NCI-H146 treated with DMSO at 0.1 percent for 48 hours (cell line): ENCODE measurements around the gene SOX9.

Source experiments
- DNase-seq: peaks from one replicate; lab custom pipeline; 2025; ENCODE audit not compliant: unreplicated experiment; lab: John Stamatoyannopoulos, UW

The SOX9 gene

GRCh38 chr17:72158895-72159885 is 38.4 kb downstream of the SOX9 start:
- no peak for DNase-seq

DNA sequence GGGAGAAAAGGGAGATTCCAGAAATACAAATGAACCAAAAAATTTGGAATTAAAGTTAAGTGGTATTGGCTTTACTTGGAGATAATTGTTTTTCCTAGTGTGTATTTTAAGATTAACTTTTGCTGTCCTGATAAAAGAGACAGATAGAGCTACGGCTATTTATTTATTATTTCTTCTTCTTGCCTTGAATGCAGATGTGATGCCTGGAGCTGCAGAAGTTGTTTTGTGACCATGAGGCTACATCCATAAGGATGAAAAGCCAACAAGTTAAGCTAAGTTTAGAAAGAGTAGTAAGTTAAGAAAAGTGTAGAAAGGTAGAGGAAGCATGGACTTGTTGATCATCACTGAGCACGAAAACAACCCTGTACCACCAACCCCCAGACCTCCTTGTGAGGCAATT is 41.7 kb downstream of the SOX9 start:
- DNase-seq, result no peak

DNA sequence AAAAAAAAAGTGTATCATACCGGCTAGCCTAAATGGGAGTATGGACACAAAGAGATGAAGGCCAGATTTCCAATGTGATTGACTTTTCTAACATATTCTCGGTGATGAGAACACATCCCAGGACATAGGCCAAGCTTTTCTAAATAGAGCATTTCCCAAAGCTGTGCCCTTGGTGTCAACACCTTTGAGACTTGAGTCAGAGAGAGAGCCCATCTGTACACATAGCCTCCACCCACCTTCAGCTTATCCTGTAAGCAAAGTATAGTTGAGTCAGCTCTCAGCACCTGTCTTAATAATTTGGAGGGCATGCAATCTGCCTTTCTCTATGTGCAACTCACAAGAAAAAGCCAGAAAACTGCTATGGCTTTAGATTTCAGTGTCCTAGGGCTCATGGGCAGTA is 42.7 kb downstream of the SOX9 start:
- DNase-seq, result no peak

DNA sequence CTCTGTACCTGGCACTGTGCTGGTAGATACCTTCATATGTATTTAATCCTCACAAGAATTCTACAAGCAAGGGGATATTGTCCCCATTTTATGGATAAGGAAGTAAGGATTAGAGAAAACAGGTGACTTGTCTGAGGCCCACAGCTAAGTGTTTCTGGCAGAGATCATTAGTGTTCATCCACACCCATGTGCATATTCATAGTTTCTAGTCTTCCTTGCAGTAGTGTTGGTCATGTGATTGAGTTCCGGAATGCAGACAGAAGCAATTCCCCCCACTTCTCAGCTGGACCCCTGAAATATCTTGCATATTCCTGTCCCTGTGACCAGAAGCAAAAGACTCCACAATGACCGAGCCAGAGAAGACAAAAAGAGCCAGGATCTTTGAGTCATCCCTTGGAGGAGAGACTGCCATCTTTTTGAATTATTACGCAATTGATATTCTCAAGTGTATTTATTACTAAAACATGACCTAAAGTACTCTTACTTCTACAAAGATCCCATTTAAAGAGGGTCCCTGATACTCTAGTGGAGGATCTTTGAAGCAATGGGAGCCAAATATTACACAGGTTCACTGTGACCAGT is 43.4 kb downstream of the SOX9 start:
- DNase-seq, result no peak

- DNase-seq, result no peak
These were observed 44.5 kb downstream of the SOX9 start for GRCh38 chr17:72165192-72165866.

- no peak for DNase-seq
These were observed 45.1 kb downstream of the SOX9 start for GRCh38 chr17:72165867-72166439.

- DNase-seq, result no peak
These were observed 46.8 kb downstream of the SOX9 start for GRCh38 chr17:72167593-72167992.

GRCh38 chr17:72169823-72170222 is 49.0 kb downstream of the SOX9 start:
- DNase-seq, result no peak

DNA sequence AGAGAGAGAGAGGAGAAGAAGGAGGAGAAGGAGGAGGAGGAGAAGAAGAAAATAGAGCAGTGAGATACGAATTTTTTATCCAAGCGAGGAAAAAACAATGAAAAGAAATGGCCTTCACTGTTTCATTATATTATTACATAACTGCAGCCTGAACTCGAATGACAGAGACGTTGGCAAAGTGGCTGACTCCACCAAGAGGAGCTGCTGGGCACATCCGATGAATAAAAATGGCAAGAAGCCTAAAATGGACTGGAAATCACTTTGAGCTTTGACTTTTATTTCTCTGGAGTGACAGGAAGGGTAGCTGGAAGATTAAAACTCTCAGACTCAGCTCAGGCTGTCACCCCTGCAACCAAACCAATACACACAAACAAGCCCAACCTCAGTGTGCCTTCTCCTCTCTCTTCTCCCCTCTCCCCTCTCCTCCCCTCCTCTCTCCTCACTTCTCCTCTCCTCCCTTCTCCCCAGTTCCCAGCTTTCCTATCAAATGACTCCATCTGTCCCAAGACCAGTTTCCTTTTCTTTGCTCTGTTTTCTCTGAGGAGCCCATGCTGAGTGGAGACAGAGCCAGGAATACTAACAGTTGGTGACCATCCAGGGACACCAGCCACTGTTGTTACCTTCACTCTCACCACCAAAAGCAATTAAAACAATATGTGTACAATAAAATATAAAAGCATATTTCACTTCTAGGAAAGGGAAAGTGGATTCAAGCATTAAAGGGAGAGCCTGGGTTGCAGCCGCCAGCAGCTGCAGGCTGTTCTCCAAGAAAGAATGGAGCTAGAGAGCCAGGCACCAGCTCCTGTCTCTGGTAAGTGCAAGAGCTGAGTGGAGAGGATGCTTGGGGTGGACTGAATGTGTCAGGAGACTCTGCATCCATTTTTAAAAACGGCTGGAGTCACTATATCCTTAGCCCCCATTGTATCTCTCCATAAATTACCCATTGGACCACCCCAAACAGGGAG is 51.2 kb downstream of the SOX9 start:
- no peak for DNase-seq

DNA sequence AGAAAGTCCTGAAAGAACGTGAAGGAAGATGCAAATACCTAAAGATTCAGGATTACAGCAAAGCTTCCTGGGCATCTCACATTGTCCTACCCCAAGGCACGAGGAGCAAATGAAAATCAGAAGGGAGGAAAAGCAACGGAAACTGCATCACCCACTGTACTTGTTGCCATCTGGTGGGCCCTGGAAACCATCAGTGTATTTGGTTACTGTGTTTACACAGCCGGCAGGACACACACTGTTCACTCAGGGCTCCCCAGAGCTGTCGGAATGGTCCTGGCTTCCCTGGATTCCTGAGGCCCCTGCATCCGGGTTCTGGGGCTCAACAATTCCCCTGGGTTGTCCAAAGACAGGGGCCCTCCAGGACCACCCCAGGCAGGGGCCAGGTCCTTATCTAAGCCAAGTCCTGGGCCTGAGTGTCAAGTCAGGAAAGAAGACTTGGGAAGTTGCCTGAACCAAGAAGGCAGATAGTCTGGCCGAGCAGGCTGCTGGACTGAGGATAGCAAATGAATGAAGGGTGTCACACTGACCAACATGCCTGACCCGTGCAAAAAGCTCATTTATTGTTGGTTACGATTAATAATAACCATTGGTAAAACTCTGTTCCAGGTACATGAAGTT is 52.8 kb downstream of the SOX9 start:
- peak; percentile 78 for DNase-seq

GRCh38 chr17:72175263-72175662 is 54.4 kb downstream of the SOX9 start:
- DNase-seq, result no peak
